ENCODE results near the gene FAM53B.

FAM53B gene

GRCh38 chr10:124605856-124606812 lies 138.0 kb downstream of the FAM53B start:
- DNase-seq = no peak

- no peak for DNase-seq
Measured at GRCh38 chr10:124605481-124605855, 138.7 kb downstream of the FAM53B start.

- no peak for DNase-seq
Measured at GRCh38 chr10:124605001-124605370, 139.2 kb downstream of the FAM53B start.

DNA sequence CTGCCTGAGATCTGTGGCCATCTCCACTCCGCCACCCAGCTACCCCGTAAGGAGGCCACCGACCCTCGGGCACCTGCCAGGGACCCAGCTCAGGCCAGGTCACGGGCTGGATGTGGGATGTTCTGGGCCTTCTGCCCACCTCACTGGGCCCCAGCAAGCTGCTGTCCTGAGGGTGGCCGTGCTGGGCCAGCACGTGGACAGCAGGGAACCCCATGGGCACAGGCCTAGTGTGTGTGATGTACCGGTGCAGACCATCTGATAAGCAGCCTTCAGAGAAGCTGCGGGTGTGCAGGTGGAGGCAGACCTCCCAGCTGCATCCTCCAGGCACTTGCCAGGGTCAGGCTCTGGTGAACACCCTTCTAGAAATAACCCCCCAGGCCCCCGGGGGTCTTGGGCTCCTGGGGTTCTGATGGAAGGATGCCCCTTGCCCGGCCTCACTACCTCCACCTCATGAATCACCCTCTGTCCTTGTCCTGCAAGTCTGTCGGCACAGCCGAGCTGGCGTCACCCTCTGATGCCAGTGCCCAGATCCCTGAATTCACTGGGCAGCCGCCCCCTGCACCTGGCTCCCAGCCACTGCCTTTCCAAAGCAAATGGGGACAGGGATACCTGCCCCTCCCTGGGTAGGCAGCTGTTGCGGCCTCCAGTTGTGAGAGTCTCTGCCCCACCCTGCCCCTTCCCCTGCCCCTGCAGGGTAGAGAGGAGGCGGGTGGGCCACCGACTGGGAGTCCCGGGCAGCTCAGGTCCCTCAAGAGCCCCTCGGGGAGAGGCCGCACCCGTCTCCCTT lies 139.8 kb downstream of the FAM53B start:
- DNase-seq = no peak

DNA sequence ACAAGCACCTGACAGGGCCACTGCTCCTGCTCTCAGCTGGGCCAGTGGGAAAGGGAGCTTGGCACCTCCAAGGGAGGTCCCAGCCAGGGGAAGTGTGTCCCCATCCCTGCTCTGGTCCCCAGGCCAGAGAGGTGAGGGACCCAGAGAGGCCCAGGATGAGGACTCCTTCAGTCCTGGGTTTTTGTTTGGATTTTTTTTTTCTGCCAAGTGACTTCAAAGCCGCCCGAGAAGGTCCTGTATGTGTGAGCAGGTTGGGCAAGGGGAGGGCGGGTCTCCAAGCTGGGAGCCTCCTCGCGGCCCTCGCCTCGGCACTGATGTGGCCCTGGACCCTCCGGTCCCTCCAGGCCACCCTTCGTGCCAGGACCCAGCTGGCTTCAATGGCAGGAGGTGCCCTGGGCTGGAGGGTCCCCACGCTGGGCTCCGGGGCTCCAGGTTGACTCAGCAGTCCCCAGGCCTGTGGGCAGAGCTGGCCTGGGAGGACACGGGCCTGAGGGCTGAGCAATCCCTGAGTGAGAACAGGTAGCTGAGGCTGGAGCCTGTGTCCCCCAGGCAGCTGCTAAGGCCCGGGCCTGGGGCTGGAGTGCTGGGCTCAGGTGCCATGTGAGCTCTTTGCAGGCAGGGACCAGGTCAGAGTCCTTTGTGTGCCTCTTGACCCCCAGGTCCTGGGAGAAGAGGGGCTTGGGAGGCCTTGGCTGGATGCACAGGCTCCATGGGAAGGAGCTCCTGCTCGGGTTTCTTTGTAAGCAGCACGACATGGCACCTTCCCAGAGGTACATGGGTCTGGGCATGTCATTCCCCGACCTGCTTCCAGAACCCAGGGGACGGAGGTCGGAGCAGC lies 140.6 kb downstream of the FAM53B start:
- DNase-seq = no peak

DNA sequence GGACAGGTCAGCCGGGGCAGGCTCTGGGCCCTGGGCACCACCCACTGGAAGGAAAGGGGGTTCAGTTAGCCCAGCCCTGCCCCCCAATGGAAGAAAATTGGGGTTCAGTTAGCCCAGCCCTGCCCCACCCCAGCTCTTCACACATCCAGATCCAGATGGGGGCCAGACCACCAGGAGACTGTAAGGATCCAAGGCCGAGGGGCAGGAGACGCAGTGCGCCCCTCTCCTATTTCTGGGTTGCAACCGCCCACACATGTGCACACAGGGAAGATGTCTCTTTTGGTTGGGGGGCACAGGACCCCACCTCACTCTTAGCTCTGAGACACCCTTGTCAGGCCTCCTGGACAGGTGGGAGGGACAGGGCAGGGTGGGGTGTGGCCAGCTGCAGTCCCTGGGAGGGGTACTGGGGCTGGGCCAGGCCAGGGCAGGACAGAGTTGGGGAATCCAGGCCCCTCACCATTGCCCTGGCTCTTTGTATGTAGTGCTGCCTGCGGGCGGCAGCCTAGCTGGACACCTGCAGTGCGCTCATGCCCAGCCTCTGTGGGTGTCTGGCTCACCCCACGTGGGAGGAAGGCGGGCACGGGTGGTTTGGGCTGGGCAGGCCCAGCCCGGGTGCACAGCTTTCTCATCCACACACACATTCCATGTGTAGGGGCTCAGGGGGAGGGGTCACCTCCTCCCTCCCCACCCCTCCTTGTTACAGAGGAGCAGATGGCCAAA lies 141.4 kb downstream of the FAM53B start:
- DNase-seq = no peak

DNA sequence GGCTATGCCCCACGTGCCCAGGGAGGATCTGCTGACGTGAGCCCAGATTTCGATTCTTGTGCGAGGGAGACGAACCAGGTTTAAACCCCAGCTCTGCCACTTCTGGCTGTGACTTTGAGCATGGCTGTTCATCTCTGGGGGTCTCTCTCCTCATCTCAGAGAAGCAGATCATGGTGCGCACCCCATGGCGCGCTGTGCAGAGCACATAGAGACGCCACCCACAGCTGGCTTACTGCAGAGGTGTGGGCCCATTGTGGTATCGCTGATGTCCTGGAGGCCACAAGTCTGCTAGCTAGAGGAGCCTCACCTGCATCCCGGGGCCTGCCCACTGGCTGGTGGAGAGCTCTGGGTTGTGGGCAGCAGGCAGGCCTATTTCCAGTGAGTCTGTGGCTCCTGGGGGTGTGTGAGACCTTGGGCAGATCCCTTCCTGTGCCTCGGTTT lies 142.0 kb downstream of the FAM53B start:
- no peak for DNase-seq

- no peak for DNase-seq
Measured at GRCh38 chr10:124601431-124602120, 142.6 kb downstream of the FAM53B start.

GRCh38 chr10:124601016-124601415 lies 143.2 kb downstream of the FAM53B start:
- no peak for DNase-seq

DNA sequence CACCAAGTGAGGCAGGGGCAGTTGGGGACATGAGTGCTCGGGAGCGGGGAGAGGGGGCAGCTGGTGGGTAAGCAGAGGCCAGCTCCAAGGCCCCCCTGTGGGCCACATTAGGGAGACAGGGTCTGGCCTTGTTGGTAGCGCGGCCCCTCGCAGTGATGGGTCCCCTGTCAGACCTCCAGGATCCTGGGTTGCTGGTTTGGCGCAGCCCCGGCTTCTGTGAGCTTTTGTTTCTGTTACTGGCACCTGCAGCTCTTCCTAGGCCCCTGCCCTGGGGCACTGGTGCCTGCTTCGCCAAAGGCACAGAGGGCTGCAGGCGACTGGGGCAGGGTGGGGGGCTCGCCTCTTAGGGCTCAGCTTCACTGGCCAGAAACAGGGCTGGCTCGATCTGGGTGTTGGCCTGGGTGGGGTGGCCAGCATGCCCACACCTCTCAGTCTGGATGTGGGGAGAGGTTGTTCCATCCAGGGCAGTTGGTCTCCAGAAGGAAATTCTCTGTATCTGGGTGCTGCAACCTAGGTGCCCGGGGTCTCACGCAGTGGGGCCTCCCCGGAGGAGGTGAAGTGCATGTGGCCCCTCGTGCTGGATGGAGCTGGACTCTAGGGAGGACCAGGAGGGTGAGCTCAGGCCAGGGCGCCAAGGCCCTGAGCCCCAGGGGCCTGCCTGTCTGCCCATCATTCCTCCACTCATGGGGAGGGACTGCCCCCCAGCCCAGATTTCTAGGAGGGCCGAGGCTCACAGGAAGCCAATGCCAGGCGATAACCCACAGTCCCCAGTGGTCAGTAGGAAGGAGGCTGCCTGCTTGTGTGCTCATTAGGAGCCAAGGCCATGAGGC lies 143.9 kb downstream of the FAM53B start:
- DNase-seq = no peak

- DNase-seq = no peak
Measured at GRCh38 chr10:124599588-124600050, 144.6 kb downstream of the FAM53B start.

GRCh38 chr10:124598773-124599587 lies 145.2 kb downstream of the FAM53B start:
- DNase-seq = no peak

DNA sequence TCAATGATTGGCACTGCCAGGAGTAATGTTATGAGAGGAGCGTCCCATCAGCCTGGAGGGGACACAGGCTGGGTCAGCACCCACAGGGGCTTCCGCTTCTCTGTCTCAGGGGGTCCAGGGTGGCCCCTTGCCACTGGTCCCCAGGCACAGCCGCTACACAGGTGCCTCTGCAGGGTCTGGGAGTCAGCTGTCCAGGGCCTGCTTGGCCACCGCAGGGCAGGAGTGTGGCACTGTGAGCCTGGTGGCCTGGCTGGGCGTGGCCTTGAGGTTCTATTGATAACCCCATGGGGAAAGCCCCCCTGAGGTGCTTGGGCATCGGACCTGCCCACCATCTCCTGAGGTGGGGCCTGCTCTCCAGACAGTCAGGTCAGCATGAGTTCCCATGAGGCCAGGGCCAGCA lies 146.0 kb downstream of the FAM53B start:
- DNase-seq = no peak

DNA sequence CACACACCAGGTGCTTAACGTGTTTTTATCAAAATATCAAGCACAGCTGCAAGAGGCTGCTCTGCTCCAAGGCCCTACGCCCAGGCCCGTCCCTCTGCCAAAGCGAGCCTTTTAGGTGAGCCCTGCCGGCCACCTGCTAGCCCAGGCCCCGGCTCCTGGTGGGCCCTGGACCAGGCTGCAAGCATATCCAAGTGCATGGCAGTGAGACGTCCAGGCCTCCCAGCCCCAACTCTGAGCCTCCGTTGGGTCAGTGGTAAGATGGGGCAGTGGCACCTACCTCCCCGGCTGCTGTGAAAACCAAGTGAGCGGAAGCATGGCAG lies 146.4 kb downstream of the FAM53B start:
- no peak for DNase-seq

- no peak for DNase-seq
Measured at GRCh38 chr10:124596962-124597845, 147.0 kb downstream of the FAM53B start.

GRCh38 chr10:124596116-124596785 lies 147.9 kb downstream of the FAM53B start:
- no peak for DNase-seq

DNA sequence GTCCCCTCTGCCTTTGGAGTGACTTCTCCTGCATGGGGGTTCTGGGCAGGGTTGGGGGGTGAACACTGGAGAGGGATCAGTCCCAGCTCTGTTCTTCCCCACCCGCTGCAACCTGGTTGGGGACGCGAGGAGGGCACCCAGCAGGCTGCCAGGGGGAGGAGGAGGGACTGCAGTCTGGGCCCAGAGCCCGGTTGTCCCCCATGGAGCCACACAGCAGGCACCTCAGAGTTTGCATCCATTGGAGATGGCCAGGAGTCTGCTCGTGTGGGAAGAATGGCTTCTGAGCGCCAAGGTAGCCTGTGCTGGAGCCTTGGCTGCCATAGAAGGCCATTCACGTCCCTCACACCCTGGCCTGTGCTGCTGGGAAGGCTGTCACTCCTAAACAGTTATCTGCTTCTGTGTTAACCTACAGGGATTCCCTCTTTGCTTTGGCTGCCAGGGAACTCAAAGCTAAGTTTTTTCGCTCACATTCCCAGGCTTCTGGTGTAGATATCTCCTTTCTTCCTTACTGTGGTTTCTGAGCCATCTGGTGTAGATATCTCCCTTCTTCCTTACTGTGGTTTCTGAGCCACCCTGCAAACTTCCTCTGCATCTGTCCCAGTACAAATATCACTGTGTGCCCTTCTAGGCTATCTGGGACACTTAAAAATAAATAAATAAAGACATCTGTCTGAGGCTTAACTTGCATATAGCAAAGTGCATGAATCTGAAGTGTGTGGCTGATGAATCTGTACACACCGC lies 148.9 kb downstream of the FAM53B start:
- no peak for DNase-seq
